Kasumi-1 (cell line): ENCODE results near the gene TNFRSF14.

Experiments
- DNase-seq, 2 experiments: peaks; one replicate each; lab custom pipeline; 2025; lab: John Stamatoyannopoulos, UW

TNFRSF14 gene

GRCh38 chr1:2556277-2556677 is at the start of gene TNFRSF14:
Gene TNFRSF14, plus strand, starts transcription at chr1:2556371. Its CDS starts 294 bp downstream, at chr1:2556665.
- peak; percentile 66 for DNase-seq

DNA sequence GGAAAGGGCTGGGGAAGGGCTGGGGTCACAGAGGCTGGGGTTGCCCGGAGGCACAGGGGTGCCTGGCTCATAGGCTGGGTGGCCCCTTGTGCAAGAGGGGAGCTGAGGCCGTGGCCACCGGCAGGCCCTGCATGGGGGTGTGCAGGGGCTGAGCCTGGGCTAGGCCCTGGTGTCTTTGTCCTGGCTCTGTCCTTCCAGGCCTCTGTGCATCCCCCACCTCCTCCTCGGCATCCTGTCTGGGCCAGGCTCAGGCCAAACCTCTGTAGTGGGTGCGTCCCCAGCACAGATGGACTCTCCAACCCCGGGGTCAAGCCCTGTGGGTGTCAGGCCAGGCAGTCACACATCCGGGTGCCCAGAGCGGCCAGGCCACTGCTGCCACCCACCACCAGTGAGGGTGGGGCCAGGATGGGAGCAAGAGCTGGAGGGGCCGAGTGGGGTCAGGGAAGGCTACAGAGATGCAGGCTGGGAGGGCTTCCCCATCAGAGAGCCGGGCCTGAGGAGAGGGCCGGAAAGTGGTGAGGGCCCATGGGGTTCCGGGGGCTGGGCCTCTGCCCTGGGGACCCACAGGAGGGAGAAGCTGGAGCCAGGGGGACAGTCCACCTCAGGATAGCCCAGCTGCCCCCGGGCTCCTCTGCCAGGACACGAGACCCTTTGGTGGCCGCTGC is 49.1 kb upstream of the TNFRSF14 start:
- no peak for DNase-seq

DNA sequence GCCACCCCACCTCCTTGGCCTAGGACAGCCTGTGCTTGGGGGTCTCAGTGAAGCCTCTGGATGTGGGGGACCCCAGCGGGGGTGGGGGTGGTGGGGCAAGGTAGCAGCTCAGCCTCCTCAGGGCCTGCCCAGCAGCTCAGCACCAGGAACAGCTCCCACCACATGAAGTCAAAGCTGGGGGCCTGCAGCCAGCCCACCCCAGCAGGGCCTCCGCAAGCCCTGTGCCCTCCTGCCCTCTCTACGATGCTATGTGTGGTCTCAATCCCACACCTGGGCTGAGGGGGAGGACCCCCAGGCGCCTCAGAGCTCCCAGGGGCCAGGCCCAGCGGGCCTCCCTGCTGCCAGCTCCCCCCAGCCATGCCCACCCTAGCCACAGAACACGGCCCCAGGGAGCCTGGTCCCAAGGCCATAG is 48.4 kb upstream of the TNFRSF14 start:
- no peak for DNase-seq

DNA sequence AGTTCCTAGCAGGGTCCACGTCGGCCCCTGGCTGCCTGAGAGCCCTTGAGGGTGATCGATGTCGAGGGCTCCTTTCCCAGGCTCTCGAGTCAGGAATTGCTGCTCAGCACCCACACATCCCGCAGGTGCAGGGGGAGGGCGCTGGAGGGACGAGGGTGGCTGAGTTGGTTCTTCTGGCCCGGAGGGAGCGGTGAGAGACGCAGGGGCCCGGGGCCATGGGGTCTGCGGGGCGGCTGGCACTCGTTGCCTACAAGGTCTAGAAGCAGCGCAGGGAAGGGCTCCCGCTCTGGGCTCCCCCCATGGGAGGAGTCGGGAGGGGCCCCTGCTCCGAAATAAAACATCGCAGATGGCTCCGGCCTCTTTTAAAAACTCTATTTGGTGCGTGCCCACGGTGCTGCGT is 48.0 kb upstream of the TNFRSF14 start:
- DNase-seq, result no peak

- DNase-seq, result no peak
Observed at GRCh38 chr1:2508751-2509150, 47.4 kb upstream of the TNFRSF14 start.

DNA sequence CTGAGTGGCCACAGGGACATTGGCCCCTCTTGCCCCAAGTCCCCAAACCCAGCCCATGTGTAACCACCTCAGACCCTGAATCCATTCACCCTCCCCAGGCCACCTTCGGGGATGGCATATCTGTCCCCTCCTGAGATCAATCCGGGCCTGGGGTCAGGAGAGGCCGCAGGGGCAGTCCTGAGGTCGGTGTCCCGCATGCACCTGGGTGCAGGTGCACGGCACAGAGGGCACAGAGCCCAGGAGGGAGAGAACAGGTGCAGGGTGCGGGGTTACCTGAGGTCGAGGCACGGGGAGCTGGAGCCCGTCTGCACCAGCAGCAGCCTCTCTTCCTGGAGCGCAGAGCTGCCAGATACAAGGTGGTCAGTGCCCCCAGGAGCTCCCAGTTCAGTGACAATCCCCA is 46.6 kb upstream of the TNFRSF14 start:
- DNase-seq, result no peak

DNA sequence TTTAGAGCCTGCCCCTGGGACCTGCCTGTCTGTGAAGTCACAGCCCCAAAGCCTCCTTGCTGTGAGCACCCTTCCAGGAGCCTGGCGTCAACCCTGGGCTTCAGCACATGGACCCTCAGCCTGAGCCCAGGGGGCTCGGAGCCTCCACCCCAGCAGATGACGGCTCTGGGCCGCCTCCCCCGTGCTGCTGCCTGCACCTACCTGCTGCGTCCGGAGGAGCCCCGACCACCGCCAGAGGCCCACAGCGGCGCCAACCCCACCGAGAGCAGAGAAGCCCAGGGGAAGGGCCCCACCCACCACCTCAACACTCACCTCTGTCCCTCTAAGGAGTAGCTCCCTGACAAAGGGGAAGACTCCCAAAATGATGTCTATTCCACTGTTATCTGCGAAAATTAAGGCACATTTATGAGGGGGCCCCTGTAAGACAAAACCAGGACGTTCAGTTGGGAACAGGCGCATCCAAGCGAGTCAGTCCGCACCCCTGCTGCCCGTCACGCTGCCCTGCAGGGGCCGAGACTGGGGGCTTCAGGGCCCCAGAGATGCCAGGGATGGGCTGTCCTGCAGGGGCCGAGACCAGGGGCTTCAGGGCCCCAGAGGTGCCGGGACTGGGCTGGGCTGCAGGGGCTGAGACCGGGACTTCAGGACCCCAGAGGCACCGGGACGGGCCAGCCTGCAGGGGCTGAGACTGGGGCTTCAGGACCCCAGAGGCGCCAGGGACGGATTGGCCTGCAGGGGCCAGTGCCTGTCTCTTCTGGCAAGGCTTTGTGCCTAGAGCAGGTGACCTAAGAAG is 45.6 kb upstream of the TNFRSF14 start:
- no peak for DNase-seq

GRCh38 chr1:2512862-2513421 is 43.2 kb upstream of the TNFRSF14 start:
- DNase-seq, result no peak

DNA sequence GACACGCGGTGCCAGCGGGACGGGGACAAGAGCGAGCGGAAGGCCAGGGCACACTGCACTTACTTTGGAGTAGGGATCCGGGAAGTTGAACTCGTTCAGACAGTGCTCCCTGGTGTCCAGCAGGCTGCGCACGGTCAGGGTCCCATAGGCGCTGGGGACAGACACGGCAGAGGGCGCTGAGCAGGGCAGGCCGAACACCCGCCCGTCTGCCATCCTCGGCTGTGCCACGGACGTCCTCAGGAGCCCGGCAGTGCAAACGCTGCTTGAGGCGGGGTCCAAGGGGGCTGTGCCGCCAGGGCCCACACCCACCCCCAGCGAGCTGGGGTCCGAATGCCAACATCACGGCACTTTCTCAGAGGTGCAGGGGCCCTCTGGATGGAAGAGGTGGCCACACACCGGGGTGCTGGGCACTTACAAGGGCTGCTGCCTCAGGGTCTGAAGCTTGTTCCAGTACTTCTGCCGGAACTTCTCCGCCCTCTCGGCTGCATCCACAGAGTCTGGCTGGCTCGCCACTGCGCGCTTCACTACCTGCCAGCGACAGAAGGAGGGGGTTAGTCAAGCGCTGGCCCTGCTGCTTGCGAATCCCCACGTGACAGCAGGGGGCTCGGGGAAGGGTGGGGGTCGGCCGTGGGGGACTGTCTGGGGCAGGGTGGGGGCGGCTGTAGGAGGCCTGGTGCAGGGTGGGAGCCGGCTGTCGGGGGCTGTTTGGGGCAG is 42.1 kb upstream of the TNFRSF14 start:
- no peak for DNase-seq

DNA sequence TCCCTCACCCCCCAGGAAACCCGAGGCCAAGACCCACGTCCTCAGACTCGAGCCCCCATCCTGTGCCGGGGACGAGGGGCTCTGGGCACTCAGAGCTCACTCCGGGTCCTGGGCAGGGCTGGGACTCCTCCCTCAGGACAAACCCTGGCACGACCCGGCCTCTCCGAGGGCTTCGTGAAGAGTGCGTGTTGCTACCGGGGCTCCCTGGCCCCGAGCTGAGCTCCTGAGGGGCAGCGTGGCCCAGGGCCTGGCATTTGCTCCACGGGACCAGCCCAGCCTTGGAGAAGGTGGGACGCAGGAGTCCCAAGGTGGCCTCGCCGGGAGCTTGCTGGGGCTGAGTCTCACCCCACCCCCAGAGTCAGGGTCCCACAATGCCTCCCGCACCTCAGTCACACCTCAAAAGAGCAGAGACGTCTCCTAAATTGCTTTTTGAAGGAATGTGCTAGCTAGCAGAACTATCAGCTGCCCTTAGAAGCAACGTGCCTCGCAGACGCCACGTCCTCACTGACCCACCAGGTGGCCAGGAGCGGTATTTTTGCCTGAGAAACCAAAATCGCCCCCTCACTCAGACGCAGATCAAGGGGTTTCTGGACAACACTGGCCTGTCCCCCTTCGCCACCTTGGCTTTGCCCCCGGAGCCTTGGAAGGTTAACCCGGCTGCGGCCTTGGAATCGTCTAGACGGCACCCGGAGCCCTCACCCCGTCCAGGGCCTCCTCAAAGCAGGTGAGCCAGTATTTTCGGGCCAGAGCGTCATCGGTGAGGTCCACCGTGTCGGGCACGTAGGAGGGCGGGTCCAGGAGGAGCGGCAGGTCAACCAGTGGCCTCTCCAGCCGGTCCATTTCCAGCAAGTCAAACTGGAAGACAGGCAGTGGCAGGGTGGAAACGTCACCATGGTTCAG is 41.1 kb upstream of the TNFRSF14 start:
- DNase-seq, result no peak

DNA sequence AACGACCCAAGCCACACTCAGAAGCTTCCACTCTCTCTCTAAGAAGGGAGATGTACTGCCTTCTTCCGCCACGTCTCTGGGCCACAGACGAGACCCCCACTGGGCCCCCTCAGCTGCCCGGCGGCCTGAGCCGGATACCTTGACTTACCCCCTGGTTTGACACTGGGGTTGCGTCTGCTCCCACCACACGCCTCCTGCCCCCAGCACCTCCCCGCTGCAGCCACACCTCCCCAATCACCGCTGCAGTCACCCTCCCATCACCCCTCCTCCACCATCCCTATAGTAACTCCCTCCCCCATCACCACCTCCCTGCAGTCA is 40.4 kb upstream of the TNFRSF14 start:
- DNase-seq, result no peak

GRCh38 chr1:2516124-2516523 is 40.0 kb upstream of the TNFRSF14 start:
- DNase-seq, result no peak

DNA sequence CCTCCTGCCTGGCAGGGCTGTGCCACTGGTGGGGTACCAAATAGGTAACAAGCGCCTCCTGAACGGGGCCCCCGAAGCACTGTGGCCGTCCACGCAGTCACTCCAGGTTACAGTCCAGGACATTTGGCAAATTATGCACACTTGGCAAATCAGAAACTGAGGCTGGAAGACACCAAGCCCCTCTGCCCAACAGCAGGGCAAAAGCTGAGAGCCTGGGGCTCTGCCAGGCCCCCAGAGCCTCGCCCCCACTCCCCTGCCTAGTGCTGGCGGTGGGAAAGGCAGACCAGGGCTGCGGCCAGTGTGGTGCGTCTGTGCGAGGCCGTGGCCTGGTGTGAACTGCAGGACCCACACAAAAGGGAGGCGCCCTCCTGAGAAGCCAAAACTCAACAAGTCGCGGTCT is 39.2 kb upstream of the TNFRSF14 start:
- DNase-seq, result no peak

- DNase-seq, result no peak
Observed at GRCh38 chr1:2517966-2518365, 38.2 kb upstream of the TNFRSF14 start.

DNA sequence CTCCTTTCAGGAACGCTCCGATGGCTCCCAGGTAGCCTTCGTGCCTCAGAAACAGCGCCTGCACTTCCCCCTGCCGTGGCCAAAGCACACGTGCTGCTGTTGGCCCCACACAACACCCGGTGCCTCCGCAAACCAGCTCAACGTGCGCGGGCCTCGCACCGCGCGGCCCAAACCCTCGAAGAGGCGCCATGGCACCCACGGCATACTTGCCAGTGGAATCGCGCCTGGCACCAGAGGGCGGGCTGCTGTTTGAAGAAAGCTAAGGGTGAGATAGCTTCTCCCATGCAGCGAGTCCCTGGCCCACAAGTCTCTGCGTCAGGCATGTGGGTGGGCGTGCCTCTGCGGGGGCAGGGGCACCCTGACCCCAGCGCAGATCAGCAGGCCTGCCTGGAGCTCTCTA is 37.6 kb upstream of the TNFRSF14 start:
- no peak for DNase-seq

DNA sequence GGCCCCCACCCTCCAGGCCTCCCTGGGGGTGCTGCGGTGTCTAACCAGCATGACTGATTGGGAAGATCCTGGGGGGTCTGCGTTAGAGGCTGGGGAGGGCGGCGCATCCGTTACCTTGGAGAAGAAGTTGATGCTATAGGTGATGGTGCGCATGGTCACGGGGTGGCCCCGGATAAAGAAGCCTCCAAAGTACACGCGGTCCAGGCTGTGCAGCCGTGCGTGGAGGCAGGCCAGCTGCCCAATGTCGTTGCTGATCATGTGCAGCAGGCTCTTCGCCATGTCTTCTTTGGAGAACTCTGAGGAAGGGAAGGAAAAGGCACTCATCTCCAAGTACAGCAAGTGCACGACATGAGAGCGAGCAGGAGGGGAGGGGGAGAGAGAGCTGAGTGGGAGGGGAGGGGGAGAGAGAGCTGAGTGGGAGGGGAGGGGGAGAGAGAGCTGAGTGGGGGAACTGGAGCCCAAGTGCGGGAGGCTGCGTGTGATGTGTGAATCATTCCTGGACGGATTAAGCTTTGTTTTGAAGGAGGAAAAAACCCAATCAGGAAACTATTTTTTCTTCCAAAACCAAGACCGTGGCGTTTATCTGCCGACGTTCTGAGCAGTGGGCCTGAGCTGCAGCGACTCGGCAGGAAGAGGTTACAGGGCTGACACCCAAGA is 37.0 kb upstream of the TNFRSF14 start:
- DNase-seq, result no peak

DNA sequence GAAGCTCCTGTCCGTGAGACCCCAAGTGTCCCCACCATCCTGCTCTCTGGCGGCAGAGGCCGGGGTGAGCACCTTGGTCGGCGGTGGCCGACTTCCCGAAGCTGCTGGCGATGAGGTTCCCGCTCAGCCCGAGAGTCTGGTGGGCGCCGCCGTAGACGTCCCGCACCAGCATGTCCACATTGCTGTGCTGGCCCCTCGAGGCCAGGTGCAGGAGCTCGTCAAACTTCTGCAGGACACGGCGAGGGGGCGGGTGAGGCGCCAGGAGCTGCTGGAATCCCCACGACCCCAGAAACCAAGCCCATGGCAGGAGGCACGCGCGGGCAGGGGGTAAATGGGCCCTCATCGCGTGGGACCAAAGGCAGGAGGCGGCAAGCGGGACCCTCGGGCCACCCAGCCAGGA is 36.4 kb upstream of the TNFRSF14 start:
- DNase-seq, result no peak

- no peak for DNase-seq
Observed at GRCh38 chr1:2520206-2520605, 36.0 kb upstream of the TNFRSF14 start.

GRCh38 chr1:2520806-2521205 is 35.4 kb upstream of the TNFRSF14 start:
- DNase-seq, result no peak

GRCh38 chr1:2522230-2522629 is 33.9 kb upstream of the TNFRSF14 start:
- DNase-seq, result no peak

GRCh38 chr1:2523191-2523890 is 32.8 kb upstream of the TNFRSF14 start:
- DNase-seq, result no peak
